SW480 (cell line): Measurements from ENCODE around the gene CETP.
"Not testable (repeated sequence)": the region's sequence is repeated elsewhere in the genome, so short reads cannot be mapped to it uniquely, and the experiment has no call there.

Experiments
- DNase-seq: peaks from one replicate; pipeline ENCODE4 v3.0.0-alpha.2; 2016; ENCODE audit warnings: low spot score

The CETP gene

GRCh38 chr16:56933828-56934598 is 27.7 kb upstream of the CETP start:
- no peak for DNase-seq

GRCh38 chr16:56934599-56935145 is 27.1 kb upstream of the CETP start:
- not testable (repeated sequence) for DNase-seq

GRCh38 chr16:56935201-56935600 is 26.5 kb upstream of the CETP start:
- no peak for DNase-seq

GRCh38 chr16:56936491-56936890 is 25.3 kb upstream of the CETP start:
- no peak for DNase-seq

- DNase-seq: no peak
These were observed 24.8 kb upstream of the CETP start for GRCh38 chr16:56936950-56937349.

GRCh38 chr16:56938664-56939513 is 22.9 kb upstream of the CETP start:
- no peak for DNase-seq

- DNase-seq: no peak
These were observed 21.9 kb upstream of the CETP start for GRCh38 chr16:56939801-56940200.

- DNase-seq: no peak
These were observed 20.7 kb upstream of the CETP start for GRCh38 chr16:56941092-56941491.

GRCh38 chr16:56941856-56942331 is 19.9 kb upstream of the CETP start:
- DNase-seq: no peak

- no peak for DNase-seq
These were observed 17.9 kb upstream of the CETP start for GRCh38 chr16:56943761-56944375.

- no peak for DNase-seq
These were observed 16.6 kb upstream of the CETP start for GRCh38 chr16:56944954-56945839.

- DNase-seq: no peak
These were observed 15.8 kb upstream of the CETP start for GRCh38 chr16:56945847-56946527.

- no peak for DNase-seq
These were observed 14.8 kb upstream of the CETP start for GRCh38 chr16:56946767-56947603.

GRCh38 chr16:56947604-56947995 is 14.2 kb upstream of the CETP start:
- DNase-seq: no peak

- no peak for DNase-seq
These were observed 13.5 kb upstream of the CETP start for GRCh38 chr16:56948234-56948633.

GRCh38 chr16:56950051-56950450 is 11.7 kb upstream of the CETP start:
- no peak for DNase-seq

- DNase-seq: no peak
These were observed 11.3 kb upstream of the CETP start for GRCh38 chr16:56950455-56950854.

- DNase-seq: peak; percentile 43
These were observed 10.6 kb upstream of the CETP start for GRCh38 chr16:56950881-56951771.

GRCh38 chr16:56953006-56953405 is 8.7 kb upstream of the CETP start:
- DNase-seq: no peak
